ENCODE results near the gene ZNF792. TPM values are rescaled to one million over a fixed set of nuclear protein-coding genes. Genes with fewer than 3 reads are reported as not detected.

Gene ZNF792
- total RNA-seq, 4 donors from 2014 or later = 7.3 to 17.3 (median 7.7) TPM

- TF ChIP-seq CTCF (IDR thresholded peaks at IDR 0.05; ENCODE audit: low read depth) = no peak
Measured at GRCh38 chr19:34983786-34984185, 19.8 kb upstream of the ZNF792 start.

- no peak for TF ChIP-seq CTCF (IDR thresholded peaks at IDR 0.05; ENCODE audit: low read depth)
Measured at GRCh38 chr19:34982275-34982674, 18.2 kb upstream of the ZNF792 start.

GRCh38 chr19:34979819-34980640 lies 16.0 kb upstream of the ZNF792 start:
- TF ChIP-seq CTCF (IDR thresholded peaks at IDR 0.05; ENCODE audit: low read depth) = no peak

GRCh38 chr19:34976611-34977010 lies 12.6 kb upstream of the ZNF792 start:
- no peak for TF ChIP-seq CTCF (IDR thresholded peaks at IDR 0.05; ENCODE audit: low read depth)

GRCh38 chr19:34975056-34975455 lies 11.0 kb upstream of the ZNF792 start:
- TF ChIP-seq CTCF (IDR thresholded peaks at IDR 0.05; ENCODE audit: low read depth) = no peak

- TF ChIP-seq CTCF (IDR thresholded peaks at IDR 0.05; ENCODE audit: low read depth) = no peak
Measured at GRCh38 chr19:34974646-34975045, 10.6 kb upstream of the ZNF792 start.

- TF ChIP-seq CTCF (IDR thresholded peaks at IDR 0.05; ENCODE audit: low read depth) = no peak
Measured at GRCh38 chr19:34972163-34972705, 8.2 kb upstream of the ZNF792 start.
